Measurements from ENCODE around the gene GPR153. TPM values are rescaled to one million over a fixed set of nuclear protein-coding genes. Genes with fewer than 3 reads are reported as not detected.

Gene GPR153
- total and polyA plus RNA-seq, 2 of the 8 experiments (the other 6 are each of a cell fraction or from before 2014, with no cell fraction given): 5.7 to 8.1 TPM

GRCh38 chr1:6267686-6268322, 6.9 kb upstream of the GPR153 start:
- H3K18ac ChIP-seq (ENCODE audit: extremely low read depth, low read length): no peak overlapping the region
- H3K4me3 ChIP-seq (ENCODE audit: extremely low read depth in 1 of 4, insufficient read depth in 2 of 4, low read depth in 3 of 4, low read length in 4 of 4): no peak overlapping the region
- no peak overlapping the region for H2BK5ac ChIP-seq (ENCODE audit: low read depth, low read length)
- H4K91ac ChIP-seq (replicated peaks; ENCODE audit: insufficient read length, low read length): no peak overlapping the region
- FAIRE-seq: no peak
- H3K4ac ChIP-seq (replicated peaks; ENCODE audit: insufficient read length, low read depth, low read length): no peak overlapping the region
- no peak overlapping the region for H3K9ac ChIP-seq (replicated peaks in 1 of 4; ENCODE audit: extremely low read depth in 1 of 4, low read depth in 3 of 4, low read length in 3 of 4)
- DNase-seq (ENCODE audit: low read depth in 1 of 2, low spot score in 2 of 2): no peak
- peaks cover 5 to 22% of the 10 kb centered on the region in 2 experiments for H4K20me1 ChIP-seq (replicated peaks in 1 of 2; ENCODE audit: control insufficient read depth in 1 of 2, insufficient read depth in 2 of 2, low read length in 2 of 2)
- WGBS, 2 experiments (ENCODE audit: extremely low coverage in 1 of 2, insufficient coverage in 1 of 2, insufficient read length in 1 of 2, insufficient replicate concordance in 2 of 2, low coverage in 1 of 2, low lambda C conversion rate in 2 of 2, missing lambda C conversion rate in 1 of 2): 91% methylated on average over 12 of the region's 12 CpGs; no CpG with 5 or more reads in 1 of the 2 experiments
- no peak overlapping the region for H2BK12ac ChIP-seq (ENCODE audit: low read depth, low read length)
- H3K36me3 ChIP-seq (ENCODE audit: control insufficient read depth in 2 of 4, insufficient read depth in 4 of 4, low read length in 3 of 4): no peaks in the 10 kb centered on the region
- no peak overlapping the region for H2BK15ac ChIP-seq (ENCODE audit: low read length)
- no peaks in the 10 kb centered on the region for H3K79me2 ChIP-seq (ENCODE audit: control insufficient read depth in 1 of 2, insufficient read depth in 2 of 2, low read length in 2 of 2)
- H3K4me2 ChIP-seq (ENCODE audit: insufficient read depth in 1 of 2, low read depth in 2 of 2, low read length in 2 of 2): no peak overlapping the region
- ChIA-PET POLR2A (ENCODE audit: partially characterized antibody) (interaction anchor here (0.8 to 1.2 kb wide), 2 partner anchors 21 to 22 kb away, joined by 3 read pairs; no protein-coding TSS in a partner anchor), CTCF (ENCODE audit: partially characterized antibody) (interaction anchor here (0.8 to 7.0 kb wide), 24 partner anchors 9 to 226 kb away, joined by 3 to 51 read pairs (median 5); no protein-coding TSS in a partner anchor)
- H4K8ac ChIP-seq (ENCODE audit: extremely low read depth, insufficient read depth, low read length): no peak overlapping the region
- no peak overlapping the region for H3K14ac ChIP-seq (ENCODE audit: insufficient read length)
- no peak overlapping the region for H3K56ac ChIP-seq (replicated peaks; ENCODE audit: insufficient read length, low read depth, low read length)
- H3K79me1 ChIP-seq (ENCODE audit: low read depth, low read length): no peaks in the 10 kb centered on the region
- H3K27ac ChIP-seq (ENCODE audit: low read depth, low read length): no peak overlapping the region
- no peak overlapping the region for H4K5ac ChIP-seq (ENCODE audit: insufficient read length, low read depth, low read length)
- H2BK20ac ChIP-seq (ENCODE audit: low read length): no peak overlapping the region
- no peaks in the 10 kb centered on the region for H3K23me2 ChIP-seq (ENCODE audit: low read depth, low read length)
- H3K23ac ChIP-seq (ENCODE audit: insufficient read length): no peak overlapping the region
- H3K27me3 ChIP-seq (replicated peaks in 1 of 4; ENCODE audit: control insufficient read depth in 3 of 4, extremely low read depth in 1 of 4, insufficient read depth in 3 of 4, low read length in 3 of 4): no peaks in the 10 kb centered on the region; a peak in 1 of 7 replicates
- H2BK120ac ChIP-seq (replicated peaks; ENCODE audit: low read depth, low read length): no peak overlapping the region
- H3K4me1 ChIP-seq (replicated peaks in 1 of 4; ENCODE audit: control insufficient read depth in 3 of 4, insufficient read depth in 4 of 4, low read length in 3 of 4): peaks cover 0 to 3% (median 0%) of the 10 kb centered on the region in 4 experiments; a peak in 3 of 7 replicates
- H2AFZ ChIP-seq (ENCODE audit: low read length): no peak overlapping the region
- no peak overlapping the region for H2AK5ac ChIP-seq (ENCODE audit: low read depth, low read length)
- no peaks in the 10 kb centered on the region for H3K9me3 ChIP-seq (ENCODE audit: insufficient read depth in 2 of 2, low read depth in 1 of 2, low read length in 1 of 2)
- no peak for TF ChIP-seq BACH1 (IDR thresholded peaks at IDR 0.05; ENCODE audit: low read length)
- no peak for TF ChIP-seq MAX (IDR thresholded peaks at IDR 0.05)
- TF ChIP-seq RNF2 (IDR thresholded peaks at IDR 0.05; ENCODE audit: borderline replicate concordance, low read depth, low read length, missing control alignments, poor library complexity, severe bottlenecking): no peak
- TF ChIP-seq SP1 (IDR thresholded peaks at IDR 0.05; ENCODE audit: low read depth, low read length): no peak
- TF ChIP-seq KDM1A (IDR thresholded peaks at IDR 0.05; ENCODE audit: borderline replicate concordance, low read length): no peak
- TF ChIP-seq SAP30 (IDR thresholded peaks at IDR 0.05; ENCODE audit: insufficient read depth, insufficient replicate concordance, low read length): no peak
- TF ChIP-seq CBX5 (IDR thresholded peaks at IDR 0.05; ENCODE audit: low read depth, low read length): no peak
- no peak for TF ChIP-seq EGR1 (IDR thresholded peaks at IDR 0.05; ENCODE audit: borderline replicate concordance, low read depth, low read length)
- no peak for TF ChIP-seq RXRA (IDR thresholded peaks at IDR 0.05; ENCODE audit: insufficient read depth, low read depth, low read length)

Measured in H1 (cell line).